HG03442 (cell line): ENCODE data around the gene RUNX2.

Experiments used
- ATAC-seq: cut with Tn5 transposase; IDR thresholded peaks from one replicate; pipeline ENCODE4 v1.9.1; 2021; ENCODE audit warnings: mild to moderate bottlenecking, moderate library complexity; ENCODE audit not compliant: unreplicated experiment

Gene RUNX2

DNA sequence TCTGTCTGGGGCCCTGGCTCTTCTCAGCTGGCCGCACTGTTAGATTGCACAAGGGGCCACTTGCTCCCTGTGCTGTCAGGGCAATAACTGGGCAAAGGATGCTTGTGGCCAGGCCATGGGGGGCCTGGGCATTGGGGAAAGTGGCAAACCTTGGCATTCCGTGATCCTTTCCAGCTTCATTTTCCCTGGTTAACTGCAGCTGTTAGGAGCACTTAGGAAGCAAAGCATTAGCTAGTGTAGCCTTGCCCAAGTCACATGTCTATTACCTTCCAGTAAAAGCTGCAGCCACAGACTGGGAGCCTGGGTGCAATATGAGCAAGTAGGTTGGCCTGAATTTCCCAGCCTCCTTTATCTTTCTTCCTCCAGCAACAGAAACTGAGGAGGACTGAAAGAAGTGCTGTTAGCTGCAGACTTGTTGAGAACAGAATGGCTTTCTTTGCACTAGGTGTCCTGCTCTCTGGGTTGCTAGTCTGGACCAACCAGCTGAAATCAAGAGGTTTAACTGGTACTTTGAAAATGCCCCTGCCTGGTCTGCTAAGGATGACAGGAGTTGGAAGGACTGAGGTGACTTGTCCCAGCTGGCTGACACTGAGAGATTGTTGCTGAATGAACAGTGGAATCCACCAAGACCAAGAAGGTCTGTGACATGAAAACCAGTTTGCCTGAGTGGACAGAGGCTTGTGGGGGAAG, 361.9 kb downstream of the RUNX2 start:
- ATAC-seq: no peak

DNA sequence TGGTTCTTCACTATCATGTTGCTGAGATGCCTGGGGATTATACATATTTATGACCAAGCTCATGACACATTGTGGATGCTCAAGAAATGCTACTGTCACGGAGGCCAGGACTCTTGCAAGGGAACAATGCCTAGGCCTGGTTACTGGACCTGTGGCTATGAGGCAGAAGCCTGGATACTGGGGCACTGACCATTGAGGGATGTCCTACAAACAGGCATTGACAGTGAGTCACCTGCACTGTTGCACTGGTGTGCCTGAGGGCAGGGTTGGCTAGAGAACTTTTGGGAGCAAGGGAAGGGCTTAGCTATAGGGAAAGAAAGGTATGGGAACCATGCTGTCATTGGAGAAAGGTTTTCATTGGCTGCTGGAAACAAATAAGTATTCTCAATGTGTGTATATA, 362.7 kb downstream of the RUNX2 start:
- ATAC-seq: no peak

DNA sequence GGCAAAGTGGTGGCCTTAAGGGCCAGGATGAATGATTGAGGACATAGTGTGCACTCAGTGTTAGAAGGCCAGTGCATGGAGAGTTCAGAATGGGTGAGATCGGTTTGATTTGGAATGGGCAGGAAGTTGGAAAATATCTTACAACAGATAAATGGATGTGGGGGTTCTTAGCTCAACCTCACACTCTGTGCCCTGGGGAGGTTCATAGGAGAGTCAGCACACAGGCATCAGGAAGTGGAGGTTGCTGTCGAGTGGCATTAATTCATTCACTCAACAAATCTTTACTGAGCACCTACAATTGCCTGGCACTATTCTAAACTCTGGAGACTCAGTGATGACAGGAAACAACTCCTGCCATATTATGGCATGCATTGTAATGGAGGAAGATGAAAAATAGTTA, 363.3 kb downstream of the RUNX2 start:
- no peak for ATAC-seq

DNA sequence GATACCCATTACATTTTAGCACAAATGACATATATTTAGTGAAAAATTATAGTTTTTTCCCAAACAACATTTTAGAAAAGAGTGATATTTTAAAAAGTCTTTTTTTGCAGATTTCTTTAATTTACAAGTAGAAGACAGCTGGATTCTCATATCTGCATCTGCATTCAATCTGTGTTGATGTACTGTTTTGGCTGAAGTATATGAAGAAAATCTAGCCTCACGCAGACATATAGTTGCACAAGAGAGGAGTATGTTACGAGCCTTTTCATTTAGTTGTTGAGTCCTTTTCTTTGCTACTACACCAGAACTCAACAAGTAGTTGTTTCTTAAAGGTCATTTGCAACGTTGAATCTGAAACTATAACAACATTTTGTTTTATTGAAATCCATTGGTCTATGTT, 363.9 kb downstream of the RUNX2 start:
- ATAC-seq: no peak

DNA sequence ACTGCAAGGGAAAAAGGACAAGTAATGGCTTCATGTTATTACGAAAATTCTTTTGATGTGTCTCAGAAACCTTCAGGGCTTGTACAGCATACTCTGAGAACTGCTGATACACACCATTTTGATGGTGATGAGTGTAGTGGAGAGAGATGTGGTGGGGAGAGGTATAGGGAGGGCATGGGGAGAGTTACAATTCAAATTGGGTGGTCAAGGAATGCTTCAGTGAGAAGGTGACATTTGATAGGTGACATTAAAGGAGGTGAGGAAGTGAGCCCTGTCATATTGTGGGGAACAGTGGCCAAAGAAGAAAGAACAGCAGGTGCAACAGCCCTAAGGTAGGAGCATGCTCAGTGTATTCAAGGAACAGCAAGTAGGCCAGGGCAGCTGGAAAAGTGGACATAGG, 368.6 kb downstream of the RUNX2 start:
- no peak for ATAC-seq

DNA sequence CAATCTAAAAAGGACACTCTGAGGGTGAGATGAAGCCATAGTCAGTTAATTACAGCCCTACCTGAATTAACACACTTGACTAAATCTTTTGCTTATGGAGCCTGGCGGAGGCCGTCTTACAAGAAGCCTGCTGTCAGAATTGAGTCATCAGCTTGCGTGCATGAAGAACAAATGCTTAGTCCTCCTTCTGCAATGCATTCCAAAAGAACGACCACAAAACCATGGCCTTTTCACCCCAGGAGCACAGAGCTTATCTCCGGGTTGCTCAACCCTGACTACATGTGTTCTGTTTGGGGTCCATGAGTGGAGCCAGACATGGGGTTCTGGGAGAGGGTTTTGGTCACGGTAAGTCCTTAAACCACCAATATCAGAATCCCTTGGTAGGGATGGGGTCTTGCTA, 369.5 kb downstream of the RUNX2 start:
- peak; percentile 87 for ATAC-seq

DNA sequence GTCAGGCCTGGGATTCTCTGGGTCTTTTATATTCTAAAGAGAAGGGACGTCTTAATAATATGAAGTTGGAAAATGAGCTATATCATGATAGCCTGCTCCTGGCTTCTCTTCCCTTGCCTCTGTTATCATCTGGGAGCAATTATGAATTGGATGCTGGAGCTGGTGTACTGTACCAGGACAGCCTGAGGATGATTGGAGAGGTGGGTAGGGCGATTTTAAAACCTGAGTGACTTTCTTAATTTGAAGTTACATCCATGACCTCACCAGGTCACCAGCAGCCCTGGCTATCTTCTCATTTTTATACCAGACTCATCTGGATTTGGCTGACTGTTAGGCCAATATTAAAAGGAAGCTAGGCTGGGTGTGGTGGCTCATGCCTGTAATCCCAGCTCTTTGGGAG, 369.9 kb downstream of the RUNX2 start:
- ATAC-seq: no peak

DNA sequence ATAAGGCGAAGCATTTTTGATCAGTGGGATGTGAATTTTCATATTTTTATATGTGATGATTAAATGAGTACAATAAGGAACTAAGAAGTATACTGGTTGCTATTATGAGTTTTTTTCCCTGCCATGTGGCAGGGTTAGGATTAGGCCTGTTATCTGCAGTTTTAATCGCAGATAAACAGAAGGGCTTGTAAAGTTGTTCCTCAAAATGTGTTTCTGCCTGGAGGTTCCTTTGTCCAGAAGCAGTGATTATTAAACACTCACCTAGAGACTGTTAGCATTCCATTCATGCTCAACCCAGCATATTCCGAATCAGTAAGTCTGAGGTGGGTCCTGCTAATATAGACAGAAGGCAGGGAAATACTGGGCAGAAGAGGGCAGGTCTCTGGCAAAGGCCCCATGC, 371.5 kb downstream of the RUNX2 start:
- no peak for ATAC-seq

DNA sequence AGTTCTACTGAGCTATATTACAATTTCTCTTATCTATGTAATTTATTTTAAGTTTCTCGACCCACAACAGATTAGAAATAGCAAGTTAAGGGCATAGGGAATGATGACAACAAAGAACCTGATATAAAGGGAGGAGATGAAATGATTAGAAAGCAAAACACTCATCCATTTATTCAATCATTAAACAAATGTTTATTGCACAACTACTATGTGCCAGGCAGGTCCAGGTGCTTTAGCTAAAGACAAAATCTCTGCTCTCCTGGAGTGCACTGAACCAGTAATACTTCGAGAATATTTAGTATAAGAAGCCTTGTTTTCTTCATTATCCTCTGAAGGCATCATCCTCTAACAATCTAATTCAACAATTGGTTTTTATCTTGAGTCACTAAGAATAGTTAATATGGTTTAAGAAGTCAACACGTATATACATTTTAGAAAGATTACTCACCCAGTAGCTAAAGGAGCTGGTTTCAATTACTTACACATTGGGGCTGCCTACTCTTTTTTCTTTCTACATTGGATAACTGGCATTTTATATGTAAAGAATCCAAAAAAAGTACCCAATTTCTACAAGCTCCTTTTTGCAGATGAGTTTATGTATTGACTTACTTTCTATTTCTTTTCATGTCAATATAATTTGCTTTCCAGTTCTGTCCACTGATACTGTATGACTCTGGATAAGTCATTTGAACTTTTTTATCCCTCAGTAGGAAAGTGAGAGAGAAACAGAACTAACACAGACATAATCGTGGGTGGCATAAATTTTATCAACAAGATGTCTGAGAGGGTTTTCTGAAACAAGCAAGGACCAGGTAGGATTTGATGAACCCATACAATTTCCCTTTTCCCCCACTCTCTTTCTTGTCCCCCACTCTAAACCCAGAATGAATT, 375.0 kb downstream of the RUNX2 start:
- ATAC-seq: no peak

DNA sequence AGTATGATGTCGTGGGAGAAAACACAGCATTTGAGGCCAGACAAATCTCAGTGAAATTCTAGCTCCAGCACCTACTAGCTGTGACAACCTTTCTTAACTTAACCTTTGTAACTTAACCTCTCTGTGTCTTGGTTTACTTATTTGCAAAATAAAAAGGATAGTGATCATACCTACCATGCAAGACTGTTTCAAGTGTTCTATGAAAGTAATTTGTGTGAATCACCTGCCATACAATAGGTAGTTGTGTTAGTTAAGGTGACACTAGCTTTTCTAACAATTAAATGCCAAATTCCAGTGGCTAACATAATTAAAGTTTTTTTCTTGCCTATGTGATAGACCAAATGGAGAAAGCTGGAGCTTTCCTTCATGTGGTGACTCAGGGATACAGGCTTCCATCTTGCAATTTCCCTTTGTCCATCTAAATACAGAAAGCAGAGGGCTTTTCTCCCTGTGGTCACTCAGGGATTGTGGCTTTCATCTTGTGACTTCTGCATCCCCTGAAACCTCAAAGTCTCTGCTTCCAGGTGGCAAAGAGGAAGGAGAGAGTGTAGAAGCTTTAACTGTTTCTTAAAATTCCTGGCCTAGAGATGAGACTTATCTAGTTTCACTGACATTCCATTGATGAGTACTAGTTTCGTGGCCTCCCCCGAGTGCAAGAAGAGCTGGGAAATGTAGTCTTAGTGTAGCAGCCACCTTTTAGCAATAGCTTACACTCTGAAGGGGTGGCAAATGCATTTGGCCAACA, 376.1 kb downstream of the RUNX2 start:
- no peak for ATAC-seq

DNA sequence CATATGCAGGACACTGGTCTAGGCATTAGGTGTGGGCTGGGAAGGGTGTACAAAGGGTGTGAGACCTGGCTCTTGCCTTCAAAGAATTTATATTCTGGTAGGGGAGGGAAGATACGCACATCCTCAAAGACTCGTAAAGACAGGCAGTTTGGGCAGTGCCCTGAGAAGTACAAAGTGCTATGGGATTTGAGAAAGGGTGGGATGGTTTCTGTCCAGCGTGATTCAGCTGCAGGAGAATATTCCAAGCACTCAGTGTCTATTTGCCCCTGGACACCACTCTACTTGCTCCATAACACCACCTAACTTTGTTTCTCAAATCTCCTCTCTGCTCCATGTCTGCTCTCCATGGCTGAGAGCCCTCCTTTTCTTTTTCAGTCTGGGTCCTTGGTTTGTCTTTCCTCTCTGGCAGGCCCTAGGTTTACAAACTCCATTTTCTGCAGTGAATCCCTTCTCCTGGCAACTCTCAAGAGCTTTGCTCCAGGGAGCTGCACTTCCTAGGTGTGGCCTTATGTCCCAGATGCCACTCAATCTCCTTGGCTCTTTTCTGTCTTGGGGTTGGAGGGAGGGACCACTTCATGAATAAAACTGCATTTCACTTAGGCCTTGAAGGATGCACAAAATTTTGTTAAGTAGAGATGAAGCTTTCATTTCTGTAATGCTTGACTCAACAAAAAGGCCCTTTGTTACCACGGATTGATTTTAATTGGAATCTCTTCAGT, 377.2 kb downstream of the RUNX2 start:
- no peak for ATAC-seq

DNA sequence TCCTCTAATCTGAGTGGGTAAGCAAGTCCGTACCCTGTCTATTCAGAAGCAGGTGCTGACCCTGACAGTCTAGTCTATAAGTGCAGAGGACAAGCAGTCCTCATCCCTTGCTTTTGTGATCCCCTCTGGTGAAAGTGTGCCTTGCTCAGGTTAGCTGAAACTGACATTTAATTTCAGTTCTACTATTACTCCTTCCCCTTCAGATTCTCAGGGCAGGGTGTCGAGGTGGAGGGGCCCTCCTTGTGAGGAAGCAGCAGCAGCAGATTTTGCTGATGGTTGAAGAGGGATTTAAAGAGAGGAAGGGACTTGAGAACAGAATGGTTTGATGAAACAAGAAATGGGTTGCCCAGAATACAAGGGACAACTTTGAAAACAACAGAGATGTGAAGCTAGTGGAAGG, 378.2 kb downstream of the RUNX2 start:
- no peak for ATAC-seq

DNA sequence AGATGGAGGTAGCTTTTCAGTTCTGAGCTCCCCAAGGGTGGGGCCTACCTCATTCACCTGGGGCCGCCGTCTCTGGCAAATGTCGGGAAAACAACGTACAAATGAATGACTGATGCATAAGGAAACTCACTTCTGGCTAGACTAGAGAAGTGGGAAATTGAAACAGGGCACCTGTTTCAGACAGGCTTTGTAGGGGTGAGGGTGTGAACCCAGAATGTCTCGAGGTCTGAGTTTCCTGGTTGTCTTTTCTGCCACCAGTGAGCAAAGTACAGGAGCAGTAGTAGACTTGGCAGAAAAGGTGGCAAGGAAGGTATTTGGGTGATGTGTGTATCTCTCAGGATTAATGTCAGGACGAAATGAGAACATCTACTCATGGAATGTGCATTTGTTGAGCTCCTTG, 379.0 kb downstream of the RUNX2 start:
- no peak for ATAC-seq

DNA sequence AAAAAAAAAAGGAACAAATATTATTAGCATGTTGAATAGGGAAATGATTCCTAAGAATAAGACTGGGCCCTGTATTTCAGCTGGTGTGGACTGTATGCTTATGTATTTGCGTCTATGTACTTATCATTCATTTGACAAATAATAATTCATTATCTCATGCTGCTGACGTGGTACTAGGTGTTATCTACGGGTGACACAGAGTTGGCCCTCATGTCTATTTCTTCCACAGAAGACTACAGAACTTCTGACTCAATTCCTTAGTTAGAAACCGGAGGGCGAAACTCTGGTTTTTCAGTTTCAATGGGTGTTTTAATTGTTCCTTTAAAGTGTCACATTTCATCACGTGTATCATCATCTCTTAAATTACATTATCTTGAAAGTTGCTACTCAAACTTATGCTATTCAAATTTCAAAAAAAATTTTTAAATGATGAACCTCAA, 381.7 kb downstream of the RUNX2 start:
- peak; percentile 77 for ATAC-seq

DNA sequence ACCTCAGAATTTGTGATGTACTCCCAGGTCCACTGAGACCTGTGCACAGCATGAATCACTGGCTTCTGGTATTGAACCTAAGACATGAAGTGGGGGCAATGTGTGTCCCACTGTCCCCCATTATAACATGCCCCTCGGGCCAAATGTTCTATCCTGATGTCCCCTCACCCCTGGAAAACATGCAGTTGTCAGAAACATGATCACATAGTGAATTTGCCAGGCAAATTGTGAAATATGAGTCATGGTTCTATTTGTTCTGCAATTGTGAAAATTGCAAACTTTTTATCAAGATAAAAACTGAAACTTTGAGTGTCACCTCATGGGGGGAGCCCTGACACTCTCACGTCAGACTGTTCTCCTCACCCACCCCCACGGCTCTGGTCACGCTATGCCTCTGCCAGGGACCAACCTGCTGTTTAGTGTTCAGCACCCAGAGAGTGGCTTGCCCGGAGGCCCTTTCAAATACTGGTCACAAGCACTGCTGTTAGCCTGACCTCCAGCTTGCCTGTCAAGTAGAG, 382.2 kb downstream of the RUNX2 start:
- ATAC-seq: peak; percentile 72

DNA sequence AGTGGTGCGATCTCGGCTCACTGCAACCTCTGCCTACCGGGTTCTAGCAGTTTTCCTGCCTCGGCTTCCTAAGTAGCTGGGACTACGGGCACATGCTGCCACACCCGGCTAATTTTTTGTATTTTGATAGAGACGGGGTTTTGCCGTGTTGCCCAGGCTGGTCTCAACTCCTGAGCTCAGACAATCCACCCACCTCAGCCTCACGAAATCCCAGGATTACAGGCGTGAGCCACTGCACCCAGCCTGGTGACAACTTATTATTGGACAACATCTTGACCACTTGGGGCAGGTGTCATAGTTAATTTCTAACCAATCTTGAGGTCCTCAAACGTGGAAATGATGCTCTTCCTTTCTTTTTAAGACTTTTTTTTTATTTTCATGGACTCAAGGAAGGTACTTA, 383.9 kb downstream of the RUNX2 start:
- ATAC-seq: no peak

DNA sequence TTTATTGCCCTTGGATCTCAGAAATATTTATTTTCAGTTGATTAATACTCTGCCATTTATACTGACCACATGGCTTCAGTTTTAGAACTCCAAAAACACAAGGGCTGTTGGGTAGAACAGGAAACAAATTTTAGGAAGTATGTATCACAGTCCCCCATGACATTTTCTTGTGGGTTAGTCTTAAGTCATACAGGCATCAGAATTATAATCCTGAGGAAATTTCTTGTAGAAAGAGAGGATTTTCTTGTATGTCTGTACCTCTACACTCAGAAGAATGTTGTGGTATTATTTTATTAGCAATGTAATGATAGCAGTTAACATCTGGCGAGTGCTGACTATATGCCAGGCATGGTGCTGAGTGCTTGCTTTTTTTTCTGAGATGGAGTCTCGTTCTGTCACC, 384.7 kb downstream of the RUNX2 start:
- no peak for ATAC-seq
